Erythroblast (primary cell): Measurements from ENCODE around the gene LIAS.
"Not testable (repeated sequence)": the region's sequence is repeated elsewhere in the genome, so short reads cannot be mapped to it uniquely, and the experiment has no call there.

Source experiments
- GATA1 ChIP-seq: IDR thresholded peaks from 2 replicates; pipeline ENCODE4 v1.6.1; 2011; ENCODE audit warnings: low read depth, mild to moderate bottlenecking, control low read depth, low read length, moderate library complexity
- POLR2A ChIP-seq: IDR thresholded peaks from 2 replicates; pipeline ENCODE4 v1.6.1; 2011; ENCODE audit warnings: mild to moderate bottlenecking, low read length

- not testable (repeated sequence) for TF ChIP-seq POLR2A, GATA1
Observed at GRCh38 chr4:39502664-39503035, 43.8 kb downstream of the LIAS start.
